HUES6 (cell line): Measurements from ENCODE around the gene KRTAP10-9.
"Not testable (repeated sequence)": the region's sequence is repeated elsewhere in the genome, so short reads cannot be mapped to it uniquely, and the experiment has no call there.

Experiments
- H3K27ac ChIP-seq: 2 replicates; pipeline ENCODE4 v1.7.0; 2013; ENCODE audit warnings: low read depth, mild to moderate bottlenecking, low read length, inconsistent platforms
- H3K27me3 ChIP-seq: 2 replicates; pipeline ENCODE4 v1.6.1; 2013; ENCODE audit warnings: low read length; ENCODE audit not compliant: control insufficient read depth, insufficient read depth
- H3K36me3 ChIP-seq: 2 replicates; pipeline ENCODE4 v1.6.1; 2013; ENCODE audit warnings: low read length; ENCODE audit not compliant: control insufficient read depth, insufficient read depth
- H3K4me1 ChIP-seq: 2 replicates; pipeline ENCODE4 v1.6.1; 2013; ENCODE audit warnings: low read length; ENCODE audit not compliant: control insufficient read depth, insufficient read depth
- H3K4me3 ChIP-seq: 2 replicates; pipeline ENCODE4 v1.5.1; 2013; ENCODE audit warnings: low read depth, low read length
- H3K9ac ChIP-seq: one replicate; pipeline ENCODE4 v1.6.1; 2013; ENCODE audit warnings: mild to moderate bottlenecking, low read length
- H3K9me3 ChIP-seq: 2 replicates; pipeline ENCODE4 v1.6.1; 2013; ENCODE audit warnings: low read depth, low read length; ENCODE audit not compliant: control insufficient read depth, insufficient read depth

The KRTAP10-9 gene

GRCh38 chr21:44596068-44596725 is 30.7 kb upstream of the KRTAP10-9 start:
- no peaks in the 10 kb centered on the region for H3K36me3 ChIP-seq
- H3K9me3 ChIP-seq: no peaks in the 10 kb centered on the region
- no peak overlapping the region for H3K9ac ChIP-seq
- no peaks in the 10 kb centered on the region for H3K27me3 ChIP-seq
- no peak overlapping the region for H3K4me3 ChIP-seq
- H3K27ac ChIP-seq: no peak overlapping the region
- peaks cover 42% of the 10 kb centered on the region for H3K4me1 ChIP-seq

GRCh38 chr21:44598061-44598460 is 28.8 kb upstream of the KRTAP10-9 start:
- Histone ChIP-seq H3K9ac (peak overlapping the region; percentile 48), H3K9me3 (no peaks in the 10 kb centered on the region), H3K27me3 (no peaks in the 10 kb centered on the region), H3K4me3 (no peak overlapping the region), H3K4me1 (peaks cover 35% of the 10 kb centered on the region), H3K27ac (peak overlapping the region; percentile 71; the same call in 1 of the 2 replicates), H3K36me3 (no peaks in the 10 kb centered on the region)

- Histone ChIP-seq H3K9me3 (peaks cover under 1% of the 10 kb centered on the region; the same call in 1 of the 2 replicates), H3K27ac (0 out of 2 replicates have a peak overlapping the region, but pooled peaks have one; percentile 27), H3K27me3 (no peaks in the 10 kb centered on the region), H3K9ac (no peak overlapping the region), H3K4me1 (peaks cover 21% of the 10 kb centered on the region), H3K36me3 (no peaks in the 10 kb centered on the region), H3K4me3 (no peak overlapping the region)
Observed at GRCh38 chr21:44599264-44600029, 27.4 kb upstream of the KRTAP10-9 start.

DNA sequence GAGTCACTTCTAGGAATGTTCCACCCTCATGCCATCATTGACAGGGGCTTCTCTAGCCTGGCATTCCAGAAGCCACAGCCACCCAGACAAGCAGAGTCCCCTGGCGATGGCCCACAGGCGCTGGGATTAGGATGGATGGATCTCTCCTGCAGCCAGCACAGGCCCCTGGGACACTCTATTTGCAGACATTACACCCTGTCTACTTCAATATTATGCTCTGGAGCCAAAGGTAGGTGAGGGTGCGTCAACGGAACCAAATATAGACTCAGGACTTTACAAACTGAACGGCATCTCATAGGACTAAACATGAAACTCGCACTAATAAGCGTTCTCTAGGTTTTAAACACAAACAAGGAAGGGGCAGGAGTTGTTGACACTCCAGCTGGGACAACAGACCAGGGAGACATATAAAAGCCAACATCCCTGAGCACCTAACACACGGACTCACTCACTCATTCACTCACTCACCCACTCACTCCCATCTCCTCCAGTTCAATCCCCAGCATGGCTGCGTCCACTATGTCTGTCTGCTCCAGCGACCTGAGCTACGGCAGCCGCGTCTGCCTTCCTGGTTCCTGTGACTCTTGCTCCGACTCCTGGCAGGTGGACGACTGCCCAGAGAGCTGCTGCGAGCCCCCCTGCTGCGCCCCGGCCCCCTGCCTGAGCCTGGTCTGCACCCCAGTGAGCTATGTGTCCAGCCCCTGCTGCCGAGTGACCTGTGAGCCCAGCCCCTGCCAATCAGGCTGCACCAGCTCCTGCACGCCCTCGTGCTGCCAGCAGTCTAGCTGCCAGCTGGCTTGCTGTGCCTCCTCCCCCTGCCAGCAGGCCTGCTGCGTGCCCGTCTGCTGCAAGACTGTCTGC is 26.5 kb upstream of the KRTAP10-9 start, which contains the start of gene KRTAP10-7:
KRTAP10-7 (plus strand) TSS at position 480 of the 861 bp plus-strand sequence; CDS start at position 505, 25 bp downstream.
- not testable (repeated sequence) for H3K36me3 ChIP-seq, H3K27me3 ChIP-seq, H3K4me3 ChIP-seq, H3K9ac ChIP-seq, H3K9me3 ChIP-seq
- Histone ChIP-seq H3K4me1 (peaks cover 19% of the 10 kb centered on the region), H3K27ac (0 out of 2 replicates have a peak within 1 kb of the TSS, but pooled peaks have one; percentile 27)

DNA sequence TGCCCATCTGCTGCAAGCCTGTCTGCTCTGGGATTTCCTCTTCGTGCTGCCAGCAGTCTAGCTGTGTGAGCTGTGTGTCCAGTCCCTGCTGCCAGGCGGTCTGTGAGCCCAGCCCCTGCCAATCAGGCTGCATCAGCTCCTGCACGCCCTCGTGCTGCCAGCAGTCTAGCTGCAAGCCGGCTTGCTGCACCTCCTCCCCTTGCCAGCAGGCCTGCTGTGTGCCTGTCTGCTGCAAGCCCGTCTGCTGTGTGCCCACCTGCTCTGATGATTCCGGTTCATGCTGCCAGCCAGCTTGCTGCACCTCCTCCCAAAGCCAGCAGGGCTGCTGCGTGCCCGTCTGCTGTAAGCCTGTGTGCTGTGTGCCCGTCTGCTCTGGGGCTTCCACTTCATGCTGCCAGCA is 25.8 kb upstream of the KRTAP10-9 start:
- H3K9me3 ChIP-seq, H3K4me3 ChIP-seq, H3K9ac ChIP-seq, H3K36me3 ChIP-seq, H3K27me3 ChIP-seq, H3K27ac ChIP-seq: not testable (repeated sequence)
- H3K4me1 ChIP-seq: peaks cover 19% of the 10 kb centered on the region

GRCh38 chr21:44601596-44602462 is 25.1 kb upstream of the KRTAP10-9 start:
- Histone ChIP-seq H3K27ac (no peak overlapping the region), H3K36me3 (no peaks in the 10 kb centered on the region), H3K4me3 (no peak overlapping the region), H3K9ac (no peak overlapping the region), H3K4me1 (peaks cover 19% of the 10 kb centered on the region), H3K9me3 (peaks cover 6% of the 10 kb centered on the region), H3K27me3 (no peaks in the 10 kb centered on the region)

- H3K27ac ChIP-seq: no peak overlapping the region
- peaks cover 6% of the 10 kb centered on the region for H3K9me3 ChIP-seq
- H3K36me3 ChIP-seq: no peaks in the 10 kb centered on the region
- H3K9ac ChIP-seq: no peak overlapping the region
- H3K4me1 ChIP-seq: peaks cover 19% of the 10 kb centered on the region
- H3K4me3 ChIP-seq: no peak overlapping the region
- H3K27me3 ChIP-seq: no peaks in the 10 kb centered on the region
Observed at GRCh38 chr21:44602463-44602850, 24.4 kb upstream of the KRTAP10-9 start.

GRCh38 chr21:44603109-44603875 is 23.6 kb upstream of the KRTAP10-9 start:
- Histone ChIP-seq H3K4me3 (no peak overlapping the region), H3K9ac (no peak overlapping the region), H3K36me3 (no peaks in the 10 kb centered on the region), H3K4me1 (peaks cover 11% of the 10 kb centered on the region), H3K9me3 (peaks cover 6% of the 10 kb centered on the region), H3K27me3 (no peaks in the 10 kb centered on the region), H3K27ac (no peak overlapping the region)

- H3K4me3 ChIP-seq: no peak overlapping the region
- peaks cover 8% of the 10 kb centered on the region for H3K9me3 ChIP-seq
- H3K36me3 ChIP-seq: no peaks in the 10 kb centered on the region
- no peak overlapping the region for H3K9ac ChIP-seq
- no peak overlapping the region for H3K27ac ChIP-seq
- H3K4me1 ChIP-seq: peaks cover 8% of the 10 kb centered on the region
- H3K27me3 ChIP-seq: no peaks in the 10 kb centered on the region
Observed at GRCh38 chr21:44603911-44604310, 23.0 kb upstream of the KRTAP10-9 start.

GRCh38 chr21:44606495-44606894 is 20.4 kb upstream of the KRTAP10-9 start:
- Histone ChIP-seq H3K9me3 (peaks cover 33% of the 10 kb centered on the region), H3K27me3 (no peaks in the 10 kb centered on the region), H3K36me3 (no peaks in the 10 kb centered on the region), H3K27ac (no peak overlapping the region), H3K4me1 (no peaks in the 10 kb centered on the region), H3K9ac (no peak overlapping the region), H3K4me3 (no peak overlapping the region)
